ENCODE results near the gene UBE2E3.

Gene UBE2E3

DNA sequence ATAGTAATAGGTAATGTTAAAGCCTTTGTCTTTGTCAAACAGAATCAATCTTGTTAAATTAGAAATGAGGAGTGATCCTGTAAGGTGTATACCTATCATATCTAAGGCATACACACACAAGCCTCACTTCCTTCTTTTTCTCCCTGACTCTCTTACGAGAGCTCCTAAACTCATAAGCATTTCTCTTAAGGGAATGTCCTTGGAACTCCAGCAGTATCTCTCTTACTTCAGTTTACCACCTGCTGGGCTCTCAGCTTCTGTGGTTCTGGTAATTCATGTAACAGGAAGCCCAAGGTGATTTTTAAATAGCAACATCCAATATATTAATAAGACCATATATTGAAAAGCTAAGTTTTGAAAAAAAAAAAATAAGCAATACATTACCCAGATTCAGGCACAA lies 85.9 kb downstream of the UBE2E3 start:
- no peak overlapping the region for H3K27ac ChIP-seq
- TF ChIP-seq, protein P1, sequence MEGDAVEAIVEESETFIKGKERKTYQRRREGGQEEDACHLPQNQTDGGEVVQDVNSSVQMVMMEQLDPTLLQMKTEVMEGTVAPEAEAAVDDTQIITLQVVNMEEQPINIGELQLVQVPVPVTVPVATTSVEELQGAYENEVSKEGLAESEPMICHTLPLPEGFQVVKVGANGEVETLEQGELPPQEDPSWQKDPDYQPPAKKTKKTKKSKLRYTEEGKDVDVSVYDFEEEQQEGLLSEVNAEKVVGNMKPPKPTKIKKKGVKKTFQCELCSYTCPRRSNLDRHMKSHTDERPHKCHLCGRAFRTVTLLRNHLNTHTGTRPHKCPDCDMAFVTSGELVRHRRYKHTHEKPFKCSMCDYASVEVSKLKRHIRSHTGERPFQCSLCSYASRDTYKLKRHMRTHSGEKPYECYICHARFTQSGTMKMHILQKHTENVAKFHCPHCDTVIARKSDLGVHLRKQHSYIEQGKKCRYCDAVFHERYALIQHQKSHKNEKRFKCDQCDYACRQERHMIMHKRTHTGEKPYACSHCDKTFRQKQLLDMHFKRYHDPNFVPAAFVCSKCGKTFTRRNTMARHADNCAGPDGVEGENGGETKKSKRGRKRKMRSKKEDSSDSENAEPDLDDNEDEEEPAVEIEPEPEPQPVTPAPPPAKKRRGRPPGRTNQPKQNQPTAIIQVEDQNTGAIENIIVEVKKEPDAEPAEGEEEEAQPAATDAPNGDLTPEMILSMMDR (conservative IDR thresholded peaks at IDR 0.05) = no peak
- TF ChIP-seq ZFX (IDR thresholded peaks at IDR 0.05) = no peak

DNA sequence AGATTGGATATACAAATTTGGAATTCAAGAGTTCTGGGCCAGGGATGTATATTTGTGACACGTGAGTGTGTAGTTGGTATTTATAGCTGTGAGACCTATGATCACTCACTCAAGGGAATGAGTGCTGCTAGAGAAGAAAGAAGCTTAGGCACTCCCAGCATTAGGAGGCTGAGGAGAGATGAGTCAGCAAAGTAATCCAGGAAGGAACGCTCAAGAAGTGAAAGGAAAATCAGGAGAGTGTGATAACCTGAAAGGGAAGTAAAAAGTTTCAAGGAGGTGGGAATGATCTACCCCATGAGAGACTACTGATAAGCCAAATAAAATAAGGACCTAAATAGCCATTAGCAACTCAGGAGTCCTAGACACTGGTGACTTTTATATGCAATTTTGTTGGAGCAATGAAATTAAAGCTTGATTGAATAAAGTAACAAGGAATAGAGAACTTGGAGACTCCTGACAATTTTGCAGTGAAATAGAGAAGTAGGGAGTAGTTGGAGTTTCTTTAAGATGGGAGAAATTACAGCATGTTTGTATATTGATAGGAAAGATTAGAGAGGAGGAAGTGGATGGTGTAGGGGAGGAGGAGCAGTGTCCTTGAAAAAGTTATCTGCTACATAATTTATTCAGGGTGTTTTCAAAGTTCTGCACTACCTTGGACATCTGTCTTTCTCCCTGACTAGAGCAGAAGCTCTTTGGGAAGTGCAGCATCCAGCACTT lies 89.9 kb downstream of the UBE2E3 start:
- no peak overlapping the region; the same call in 1 of the 2 replicates for H3K27ac ChIP-seq
- TF ChIP-seq, protein P1 (conservative IDR thresholded peaks at IDR 0.05) = no peak
- no peak for TF ChIP-seq ZFX (IDR thresholded peaks at IDR 0.05)

DNA sequence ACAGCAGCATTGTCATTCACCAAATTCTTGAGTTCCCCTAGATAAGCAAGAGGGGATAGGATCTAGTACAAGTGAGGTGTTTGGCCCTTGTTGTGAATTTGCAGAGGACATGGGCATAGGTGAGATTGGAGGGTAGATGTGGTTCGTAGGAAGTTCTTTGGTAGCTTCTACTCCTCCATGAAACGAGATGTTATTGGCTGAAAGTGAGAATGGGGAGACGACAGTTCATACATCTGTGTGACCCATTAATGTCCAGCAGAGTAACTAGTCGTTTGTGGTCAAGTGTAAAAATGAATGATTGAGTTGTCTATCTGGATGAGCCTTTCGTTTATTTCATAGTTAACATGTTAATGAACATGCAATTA lies 90.4 kb downstream of the UBE2E3 start:
- TF ChIP-seq ZFX (IDR thresholded peaks at IDR 0.05) = no peak
- H3K27ac ChIP-seq = no peak overlapping the region

DNA sequence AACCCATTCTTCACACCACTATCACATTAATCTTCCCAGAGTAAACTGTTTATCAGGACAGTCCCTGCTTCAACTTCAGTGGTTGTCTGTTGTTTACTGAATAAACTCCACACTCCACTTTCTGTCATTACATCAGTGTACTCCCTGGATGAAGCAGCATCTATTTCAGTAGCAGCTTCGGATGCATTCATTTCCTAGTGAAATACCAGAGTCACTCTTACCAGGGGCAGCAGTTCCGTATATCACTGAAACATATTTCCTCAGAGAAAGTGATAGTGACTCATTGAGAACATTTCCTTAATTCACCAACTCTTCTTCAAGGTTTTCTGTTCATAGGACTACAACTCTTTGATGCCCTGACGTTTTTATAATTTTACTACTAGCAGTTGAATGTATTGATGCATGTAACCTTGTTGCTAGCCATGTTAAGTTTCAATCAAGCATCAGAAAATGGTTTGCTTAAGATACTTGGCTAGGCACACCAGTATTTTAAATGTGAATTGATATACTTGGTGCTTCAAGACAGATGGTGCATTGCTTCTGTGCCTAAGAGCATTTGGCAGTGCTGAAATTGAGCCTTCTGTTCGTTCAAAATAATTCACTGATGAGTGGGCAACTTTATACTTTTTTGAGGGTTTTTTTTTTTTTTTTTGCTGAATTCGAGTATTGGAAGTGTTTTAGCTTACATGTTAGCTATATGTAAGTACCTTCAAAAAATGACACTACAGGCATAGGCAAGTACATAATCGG lies 92.3 kb downstream of the UBE2E3 start:
- no peak overlapping the region for H3K27ac ChIP-seq
- no peak for TF ChIP-seq ZFX (IDR thresholded peaks at IDR 0.05)
- TF ChIP-seq, protein P1 (conservative IDR thresholded peaks at IDR 0.05) = no peak

DNA sequence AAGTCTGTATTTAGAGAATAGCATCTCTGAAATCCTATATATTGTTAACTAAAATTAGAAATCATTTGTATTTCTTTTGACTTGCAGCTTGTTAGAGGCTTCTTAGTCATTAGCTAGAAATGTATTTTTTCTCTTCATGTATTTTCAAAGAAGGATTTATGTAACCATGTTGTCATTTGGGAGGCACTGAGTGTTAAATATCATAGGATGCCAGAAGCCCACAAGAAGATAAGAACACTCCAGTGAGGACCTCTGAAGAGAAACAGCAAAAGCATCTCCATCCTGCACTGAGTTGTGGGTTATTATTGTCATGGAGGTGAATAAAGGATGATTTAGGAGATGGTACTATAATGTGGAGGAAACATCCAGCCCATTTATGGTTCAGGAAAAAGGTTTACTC lies 93.5 kb downstream of the UBE2E3 start:
- H3K27ac ChIP-seq = no peak overlapping the region

DNA sequence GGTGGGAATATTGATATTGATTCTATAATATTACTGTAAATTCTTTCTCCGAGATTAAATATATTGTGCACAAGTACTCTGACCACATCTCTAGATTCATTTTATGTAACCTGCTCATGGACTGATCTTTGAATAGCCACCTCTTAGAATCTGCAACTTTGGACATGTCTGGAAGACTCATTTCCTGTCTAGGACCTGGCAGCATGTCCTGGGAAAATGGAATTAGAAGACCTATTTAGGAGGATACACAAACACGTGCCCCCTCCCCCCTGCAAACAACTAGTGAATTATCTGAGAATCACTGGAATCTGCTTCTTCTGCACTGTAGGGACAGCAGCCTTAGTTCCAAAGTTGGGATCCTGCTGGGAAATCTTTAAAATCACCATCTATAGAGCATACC lies 94.1 kb downstream of the UBE2E3 start:
- H3K27ac ChIP-seq = no peak overlapping the region
- no peak for TF ChIP-seq ZFX (IDR thresholded peaks at IDR 0.05)
- TF ChIP-seq, protein P1 (conservative IDR thresholded peaks at IDR 0.05) = no peak

More for the DNA sequence above, 93.5 kb downstream of the UBE2E3 start:
- TF ChIP-seq ZFX (IDR thresholded peaks at IDR 0.05) = no peak
- TF ChIP-seq, protein P1 (conservative IDR thresholded peaks at IDR 0.05) = no peak

DNA sequence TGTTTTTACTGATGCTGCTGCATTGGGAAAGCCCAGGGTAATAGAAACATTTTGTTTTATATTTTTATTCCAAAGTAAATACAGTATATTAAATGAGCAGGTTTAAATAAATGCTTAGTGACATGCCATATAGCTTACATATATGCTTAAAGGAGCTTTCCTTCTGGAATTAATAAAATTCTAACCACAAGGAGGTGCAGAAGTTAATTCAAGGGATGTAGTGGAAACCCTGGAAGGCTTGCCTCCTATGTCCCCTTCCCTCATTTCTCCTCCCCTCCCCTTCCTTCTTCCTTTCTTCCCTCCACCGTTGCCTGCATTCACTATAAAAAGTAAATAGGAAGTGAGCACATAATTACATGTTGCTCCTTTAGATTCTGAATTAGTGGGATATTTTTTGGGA lies 96.3 kb downstream of the UBE2E3 start:
- TF ChIP-seq, protein P1 (conservative IDR thresholded peaks at IDR 0.05) = no peak
- no peak for TF ChIP-seq ZFX (IDR thresholded peaks at IDR 0.05)

More for the DNA sequence above, 96.3 kb downstream of the UBE2E3 start:
- H3K27ac ChIP-seq = no peak overlapping the region

Data from C4-2B (cell line).